Ureter (tissue), 1 donor: ENCODE results near the gene ZNF296. TPM values are rescaled to one million over a fixed set of nuclear protein-coding genes. Genes with fewer than 3 reads are reported as not detected.

ENCODE experiments used
- DNase-seq: peaks from one replicate; pipeline ENCODE4 v3.0.0-alpha.2; 2020; ENCODE audit warnings: low spot score
- total RNA-seq: library from RNA; stranded (reverse); gene quantifications from one replicate; pipeline ENCODE4 v1.2.4, GENCODE V29; 2023
- donor health status: DM: yes; HTN: yes; CAD: no.

ZNF296 gene
- total RNA-seq, 1 donor from 2014 or later: 5.1 TPM

GRCh38 chr19:45087531-45087930, 11.3 kb upstream of the ZNF296 start:
- no peak for DNase-seq

- no peak for DNase-seq
Observed at GRCh38 chr19:45086480-45086879, 10.2 kb upstream of the ZNF296 start.

GRCh38 chr19:45082170-45082569, 5.9 kb upstream of the ZNF296 start:
- DNase-seq: no peak

- no peak for DNase-seq
Observed at GRCh38 chr19:45079911-45080370, 3.7 kb upstream of the ZNF296 start.

GRCh38 chr19:45079063-45079910, 3.0 kb upstream of the ZNF296 start, which contains the start of gene GEMIN7:
GEMIN7 (plus strand) TSS chr19:45079260; CDS start chr19:45090115, 10,855 bp downstream.
- DNase-seq: peak; percentile 71

GRCh38 chr19:45078390-45079062, 2.2 kb upstream of the ZNF296 start:
- DNase-seq: no peak

- no peak for DNase-seq
Observed at GRCh38 chr19:45076851-45077730, 813 bp upstream of the ZNF296 start.

- DNase-seq: peak; percentile 91
Observed at GRCh38 chr19:45075301-45076028, 813 bp downstream of the ZNF296 start.

GRCh38 chr19:45074744-45075300, 1.5 kb downstream of the ZNF296 start:
- DNase-seq: no peak

GRCh38 chr19:45071969-45072790, 4.1 kb downstream of the ZNF296 start:
- DNase-seq: no peak

- DNase-seq: no peak
Observed at GRCh38 chr19:45071545-45071938, 4.7 kb downstream of the ZNF296 start.

- no peak for DNase-seq
Observed at GRCh38 chr19:45070861-45071544, 5.3 kb downstream of the ZNF296 start.

- no peak for DNase-seq
Observed at GRCh38 chr19:45070214-45070613, 6.1 kb downstream of the ZNF296 start.

GRCh38 chr19:45069056-45069455, 7.2 kb downstream of the ZNF296 start:
- no peak for DNase-seq

- DNase-seq: no peak
Observed at GRCh38 chr19:45068041-45068440, 8.2 kb downstream of the ZNF296 start.

- DNase-seq: no peak
Observed at GRCh38 chr19:45066921-45067661, 9.2 kb downstream of the ZNF296 start.

- DNase-seq: no peak
Observed at GRCh38 chr19:45063851-45064801, 12.2 kb downstream of the ZNF296 start.

GRCh38 chr19:45061965-45062364, 14.3 kb downstream of the ZNF296 start:
- no peak for DNase-seq
